Measurements from ENCODE around the gene TP53RK. TPM values are rescaled to one million over a fixed set of nuclear protein-coding genes. Genes with fewer than 3 reads are reported as not detected.

The TP53RK gene
- total and polyA plus RNA-seq, 2 of the 13 experiments (the other 11 are each of a cell fraction or from before 2014, with no cell fraction given): 12.9 to 25.5 TPM

GRCh38 chr20:46666818-46667515, 22.3 kb downstream of the TP53RK start (continued):
- TF ChIP-seq THAP9 (CRISPR knock-in tag; IDR thresholded peaks at IDR 0.05; ENCODE audit: borderline replicate concordance) (no peak), ZNF143 (CRISPR knock-in tag; IDR thresholded peaks at IDR 0.05) (peak; percentile 78), CSRNP1 (CRISPR knock-in tag; IDR thresholded peaks at IDR 0.05) (peak; percentile 96), TAF1 (CRISPR knock-in tag; IDR thresholded peaks at IDR 0.05) (no peak; the same call in none of the 2 replicates), ZNF180 (CRISPR knock-in tag; IDR thresholded peaks at IDR 0.05; ENCODE audit: borderline replicate concordance, low read depth) (no peak), ZNF879 (CRISPR knock-in tag; IDR thresholded peaks at IDR 0.05) (no peak), PAXIP1 (CRISPR knock-in tag; conservative IDR thresholded peaks at IDR 0.05) (peak; percentile 100), ZNF530 (CRISPR knock-in tag; IDR thresholded peaks at IDR 0.05; ENCODE audit: low read depth) (no peak), CTCF (CRISPR knock-in tag; IDR thresholded peaks at IDR 0.05) (no peak), BORCS8-MEF2B (CRISPR knock-in tag; IDR thresholded peaks at IDR 0.05) (peak; percentile 93), KDM5A (IDR thresholded peaks at IDR 0.05; ENCODE audit: borderline replicate concordance, low read length) (peak; percentile 20; the same call in 1 of the 2 replicates), TFAP4 (IDR thresholded peaks at IDR 0.05; ENCODE audit: borderline replicate concordance, low read depth) (peak; percentile 89), HOXA5 (CRISPR knock-in tag; IDR thresholded peaks at IDR 0.05) (peak; percentile 98), ZNF274 (CRISPR knock-in tag; IDR thresholded peaks at IDR 0.05) (peak; percentile 75; the same call in 1 of the 2 replicates), RFX5 (IDR thresholded peaks at IDR 0.05; ENCODE audit: low read depth, low read length) (0 out of 2 replicates have a peak, but pooled peaks have one; percentile 52), EEA1 (CRISPR knock-in tag; IDR thresholded peaks at IDR 0.05; ENCODE audit: borderline replicate concordance) (no peak)

Data from HepG2 (cell line).